HG03460 (cell line): ENCODE measurements around the gene SIGLEC9.

ENCODE experiments used
- ATAC-seq: cut with Tn5 transposase; IDR thresholded peaks from one replicate; pipeline ENCODE4 v1.9.1; 2021; ENCODE audit not compliant: unreplicated experiment

Gene SIGLEC9

GRCh38 chr19:51173681-51174080 lies 49.0 kb downstream of the SIGLEC9 start:
- no peak for ATAC-seq

- no peak for ATAC-seq
These were observed 54.5 kb downstream of the SIGLEC9 start for GRCh38 chr19:51179256-51179655.
